ENCODE measurements around the gene MYH15.

MYH15 gene

DNA sequence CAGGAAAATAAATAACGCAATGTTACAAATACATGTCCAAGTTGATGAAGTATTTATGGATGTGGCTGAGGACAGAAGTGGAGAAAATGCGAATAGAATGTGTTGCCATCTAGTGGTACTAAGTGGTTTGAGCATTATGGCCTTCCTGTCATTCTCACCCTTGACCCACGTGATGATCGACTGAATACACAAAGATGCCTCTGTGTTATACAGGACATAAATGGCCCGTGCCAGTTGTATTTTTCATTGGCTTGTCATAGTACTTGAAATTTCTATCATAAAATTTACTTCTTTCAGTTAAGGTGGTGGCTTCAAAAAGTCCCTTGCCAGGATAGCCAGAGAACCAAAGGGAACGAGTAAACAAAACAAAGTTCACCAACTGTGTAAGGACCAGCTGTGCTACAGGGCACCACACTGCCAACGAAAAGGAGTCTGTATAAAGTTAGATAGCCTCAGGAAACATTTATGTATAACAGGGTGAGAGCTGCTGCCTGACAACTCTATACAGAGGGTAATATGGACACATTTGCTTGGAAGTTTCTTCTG is 103.7 kb downstream of the MYH15 start:
- peaks cover 3% of the 10 kb centered on the region for H3K36me3 Mint-ChIP-seq (ENCODE audit: low read depth)
- H3K4me1 Mint-ChIP-seq: peaks cover 24% of the 10 kb centered on the region
- H3K27me3 Mint-ChIP-seq (ENCODE audit: low read depth): no peaks in the 10 kb centered on the region
- H3K27ac Mint-ChIP-seq: no peak overlapping the region
- H3K9me3 Mint-ChIP-seq: peaks cover 5% of the 10 kb centered on the region
- H3K4me3 Mint-ChIP-seq: no peak overlapping the region
- peak; percentile 47 to 53 (median 49) for TF ChIP-seq CTCF (IDR thresholded peaks at IDR 0.05; ENCODE audit: unreplicated experiment in 3 of 3)

DNA sequence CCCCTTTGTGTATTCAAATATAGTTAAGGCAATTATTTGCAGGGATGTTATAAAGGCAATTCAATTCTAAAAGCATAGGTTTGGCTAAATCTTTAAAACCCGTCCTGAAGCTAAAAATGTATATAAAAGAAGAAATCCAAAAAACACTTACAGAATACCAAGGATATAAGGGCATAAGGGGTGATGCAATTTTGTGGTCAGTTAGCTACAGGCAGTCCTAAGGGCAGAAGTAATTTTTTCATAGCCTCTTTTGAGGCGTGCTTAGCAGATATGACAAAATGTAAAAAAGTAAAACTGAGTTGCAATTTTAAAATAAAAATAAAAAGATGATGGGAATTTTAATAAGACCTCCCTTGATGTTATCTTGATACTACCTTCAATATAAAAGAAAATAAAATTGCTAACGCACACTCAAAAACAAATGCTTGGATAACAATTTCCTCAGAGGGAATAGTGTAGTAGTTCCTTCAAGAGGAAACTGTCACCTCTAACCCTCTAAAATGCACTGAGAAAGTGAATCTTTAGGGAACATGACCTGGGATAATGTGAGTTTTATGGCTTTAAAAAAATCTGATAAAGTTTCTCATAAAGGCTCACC is 104.2 kb downstream of the MYH15 start:
- Mint-ChIP-seq H3K9me3 (peaks cover under 1% of the 10 kb centered on the region), H3K4me3 (no peak overlapping the region), H3K27me3 (ENCODE audit: low read depth) (no peaks in the 10 kb centered on the region), H3K4me1 (peaks cover 24% of the 10 kb centered on the region), H3K36me3 (ENCODE audit: low read depth) (no peaks in the 10 kb centered on the region), H3K27ac (no peak overlapping the region)
- no peak for TF ChIP-seq CTCF (IDR thresholded peaks at IDR 0.05; ENCODE audit: unreplicated experiment in 3 of 3)

GRCh38 chr3:108404368-108404767 is 106.0 kb downstream of the MYH15 start:
- Mint-ChIP-seq H3K27me3 (ENCODE audit: low read depth) (no peaks in the 10 kb centered on the region), H3K27ac (peak overlapping the region in 1 of 3 experiments; percentile 50), H3K9me3 (peaks cover 2% of the 10 kb centered on the region), H3K36me3 (ENCODE audit: low read depth) (no peaks in the 10 kb centered on the region), H3K4me3 (no peak overlapping the region), H3K4me1 (peaks cover 24% of the 10 kb centered on the region)
- TF ChIP-seq CTCF (IDR thresholded peaks at IDR 0.05; ENCODE audit: unreplicated experiment in 3 of 3): no peak

DNA sequence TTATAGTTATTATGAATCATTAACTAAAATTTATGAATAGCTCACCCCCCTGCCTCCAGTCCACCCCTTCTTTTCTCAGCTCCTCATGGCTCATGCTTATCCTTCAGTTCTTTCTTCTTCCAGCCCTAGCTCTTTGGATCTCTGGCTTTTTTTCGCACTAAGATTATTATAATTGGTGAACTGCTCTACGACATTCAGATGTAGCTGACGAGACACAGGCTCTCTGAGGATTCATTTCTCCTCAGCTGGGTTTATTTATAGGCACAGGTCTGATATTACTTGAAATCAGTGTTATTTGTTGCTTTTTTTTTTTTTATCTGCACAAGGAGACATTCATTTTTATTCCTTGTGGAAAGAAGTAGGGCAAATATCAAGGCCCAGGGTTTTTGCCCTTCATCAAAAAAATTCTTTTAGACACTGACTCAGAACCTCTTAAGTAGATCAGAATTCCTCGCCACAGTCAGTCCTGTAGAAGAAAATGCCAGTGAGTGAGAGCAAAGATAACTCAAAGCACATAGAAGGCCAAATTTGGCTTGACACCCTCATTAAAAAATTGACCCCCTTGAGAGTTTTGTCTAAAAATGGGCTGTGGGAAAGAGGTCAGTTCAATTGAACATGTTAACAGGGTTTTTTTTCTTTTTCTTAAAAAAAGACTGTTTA is 106.6 kb downstream of the MYH15 start:
- Mint-ChIP-seq H3K27ac (peak overlapping the region in 1 of 3 experiments; percentile 50), H3K4me1 (peaks cover 24% of the 10 kb centered on the region), H3K36me3 (ENCODE audit: low read depth) (no peaks in the 10 kb centered on the region), H3K4me3 (no peak overlapping the region), H3K27me3 (ENCODE audit: low read depth) (no peaks in the 10 kb centered on the region), H3K9me3 (peaks cover 2% of the 10 kb centered on the region)
- no peak for TF ChIP-seq CTCF (IDR thresholded peaks at IDR 0.05; ENCODE audit: unreplicated experiment in 3 of 3)

DNA sequence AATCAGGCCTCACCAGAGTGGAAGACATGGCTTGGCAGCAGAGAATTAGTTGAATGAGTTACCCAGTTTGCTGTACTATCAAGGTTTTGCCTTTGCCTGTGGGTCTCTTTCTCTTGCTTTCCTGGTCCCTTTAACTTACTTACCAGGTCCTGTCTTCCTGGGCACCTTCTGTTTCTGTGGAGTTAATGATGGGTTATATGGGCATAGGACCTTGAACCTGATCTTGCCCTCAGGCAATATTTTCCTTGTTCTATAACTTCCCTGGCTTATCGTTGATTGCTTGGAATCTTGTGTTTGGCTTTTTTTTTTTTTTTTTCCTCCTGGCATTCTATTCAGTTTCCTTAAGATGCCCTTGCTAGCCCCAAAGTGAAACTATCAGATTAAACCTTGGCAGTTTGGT is 107.2 kb downstream of the MYH15 start:
- Mint-ChIP-seq H3K36me3 (ENCODE audit: low read depth) (no peaks in the 10 kb centered on the region), H3K27ac (no peak overlapping the region), H3K4me3 (no peak overlapping the region), H3K4me1 (peaks cover 24% of the 10 kb centered on the region), H3K9me3 (peaks cover 2% of the 10 kb centered on the region), H3K27me3 (ENCODE audit: low read depth) (no peaks in the 10 kb centered on the region)
- TF ChIP-seq CTCF (IDR thresholded peaks at IDR 0.05; ENCODE audit: unreplicated experiment in 3 of 3): no peak

Measured in nephron (organoid).